ENCODE results near the gene ABCD2. TPM values are rescaled to one million over a fixed set of nuclear protein-coding genes. Genes with fewer than 3 reads are reported as not detected.

ABCD2 gene
- total and polyA plus RNA-seq, 9 of the 15 experiments (the other 6 are each of a cell fraction or from before 2014, with no cell fraction given), result 0.01 to 0.08 (median 0.04) TPM; not detected in 3

- ChIA-PET POLR2A (no interaction called here), CTCF (ENCODE audit: low intra/inter-chr PET ratio) (no interaction called here)
- H3K4me2 ChIP-seq (ENCODE audit: insufficient read depth, low read length), result 0 out of 2 replicates have a peak overlapping the region, but pooled peaks have one; percentile 44
- intact Hi-C loops (cut with micrococcal nuclease) (loop anchor here (5.0 to 10.0 kb wide), 2 partner anchors 304 to 483 kb away; partner anchors contain the start of gene SLC2A13), in situ Hi-C loops (cut with MboI) (no loop called here)
- H3K9me1 ChIP-seq (ENCODE audit: control insufficient read depth, insufficient read depth, low read length), result no peaks in the 10 kb centered on the region
- no peaks in the 10 kb centered on the region for H3K36me3 ChIP-seq (ENCODE audit: control insufficient read depth, insufficient read depth, low read length)
- H3K79me2 ChIP-seq (ENCODE audit: control insufficient read depth, insufficient read depth, low read length), result peaks cover 7% of the 10 kb centered on the region; the same call in 2 of the 3 replicates
- FAIRE-seq (no peak), ATAC-seq (no peak), DNase-seq (ENCODE audit: extremely low read depth in 1 of 4, low spot score in 3 of 4) (no peak)
- TF ChIP-seq SMAD3 (CRISPR knock-in tag; conservative IDR thresholded peaks at IDR 0.05) (no peak), SREBF2 (CRISPR knock-in tag; IDR thresholded peaks at IDR 0.05) (no peak), GATAD2B (IDR thresholded peaks at IDR 0.05; ENCODE audit: borderline replicate concordance) (no peak), LEF1 (IDR thresholded peaks at IDR 0.05) (no peak), ZNF408 (CRISPR knock-in tag; IDR thresholded peaks at IDR 0.05; ENCODE audit: low read depth) (no peak), ZBTB40 (IDR thresholded peaks at IDR 0.05) (peak; percentile 94), ZBTB40 (CRISPR knock-in tag; IDR thresholded peaks at IDR 0.05) (peak; percentile 74; the same call in 1 of the 2 replicates)
- TF ChIP-seq, protein P1, sequence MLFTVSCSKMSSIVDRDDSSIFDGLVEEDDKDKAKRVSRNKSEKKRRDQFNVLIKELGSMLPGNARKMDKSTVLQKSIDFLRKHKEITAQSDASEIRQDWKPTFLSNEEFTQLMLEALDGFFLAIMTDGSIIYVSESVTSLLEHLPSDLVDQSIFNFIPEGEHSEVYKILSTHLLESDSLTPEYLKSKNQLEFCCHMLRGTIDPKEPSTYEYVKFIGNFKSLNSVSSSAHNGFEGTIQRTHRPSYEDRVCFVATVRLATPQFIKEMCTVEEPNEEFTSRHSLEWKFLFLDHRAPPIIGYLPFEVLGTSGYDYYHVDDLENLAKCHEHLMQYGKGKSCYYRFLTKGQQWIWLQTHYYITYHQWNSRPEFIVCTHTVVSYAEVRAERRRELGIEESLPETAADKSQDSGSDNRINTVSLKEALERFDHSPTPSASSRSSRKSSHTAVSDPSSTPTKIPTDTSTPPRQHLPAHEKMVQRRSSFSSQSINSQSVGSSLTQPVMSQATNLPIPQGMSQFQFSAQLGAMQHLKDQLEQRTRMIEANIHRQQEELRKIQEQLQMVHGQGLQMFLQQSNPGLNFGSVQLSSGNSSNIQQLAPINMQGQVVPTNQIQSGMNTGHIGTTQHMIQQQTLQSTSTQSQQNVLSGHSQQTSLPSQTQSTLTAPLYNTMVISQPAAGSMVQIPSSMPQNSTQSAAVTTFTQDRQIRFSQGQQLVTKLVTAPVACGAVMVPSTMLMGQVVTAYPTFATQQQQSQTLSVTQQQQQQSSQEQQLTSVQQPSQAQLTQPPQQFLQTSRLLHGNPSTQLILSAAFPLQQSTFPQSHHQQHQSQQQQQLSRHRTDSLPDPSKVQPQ (CRISPR knock-in tag; IDR thresholded peaks at IDR 0.05; ENCODE audit: borderline replicate concordance), result no peak
- TF ChIP-seq, protein P2, sequence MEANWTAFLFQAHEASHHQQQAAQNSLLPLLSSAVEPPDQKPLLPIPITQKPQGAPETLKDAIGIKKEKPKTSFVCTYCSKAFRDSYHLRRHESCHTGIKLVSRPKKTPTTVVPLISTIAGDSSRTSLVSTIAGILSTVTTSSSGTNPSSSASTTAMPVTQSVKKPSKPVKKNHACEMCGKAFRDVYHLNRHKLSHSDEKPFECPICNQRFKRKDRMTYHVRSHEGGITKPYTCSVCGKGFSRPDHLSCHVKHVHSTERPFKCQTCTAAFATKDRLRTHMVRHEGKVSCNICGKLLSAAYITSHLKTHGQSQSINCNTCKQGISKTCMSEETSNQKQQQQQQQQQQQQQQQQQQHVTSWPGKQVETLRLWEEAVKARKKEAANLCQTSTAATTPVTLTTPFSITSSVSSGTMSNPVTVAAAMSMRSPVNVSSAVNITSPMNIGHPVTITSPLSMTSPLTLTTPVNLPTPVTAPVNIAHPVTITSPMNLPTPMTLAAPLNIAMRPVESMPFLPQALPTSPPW (CRISPR knock-in tag; IDR thresholded peaks at IDR 0.05), result no peak
- peak overlapping the region; percentile 73; the same call in 1 of the 2 replicates for H2AFZ ChIP-seq (ENCODE audit: low read depth, low read length)
- H3K4me1 ChIP-seq (replicated peaks in 1 of 2; ENCODE audit: control insufficient read depth in 2 of 2, insufficient read depth in 2 of 2, low read length in 2 of 2), result peaks cover 4 to 9% of the 10 kb centered on the region in 2 experiments; a peak in 4 of 5 replicates
- no peaks in the 10 kb centered on the region for H3K27me3 ChIP-seq (ENCODE audit: control insufficient read depth in 2 of 2, insufficient read depth in 2 of 2, low read length in 2 of 2)
- H3K27ac ChIP-seq (ENCODE audit: extremely low read depth, low read depth, low read length), result no peak overlapping the region
- H3K9me3 ChIP-seq (replicated peaks; ENCODE audit: control insufficient read depth, insufficient read depth, low read depth, low read length), result no peaks in the 10 kb centered on the region
- H4K20me1 ChIP-seq (replicated peaks; ENCODE audit: control insufficient read depth, insufficient read depth, low read length), result no peaks in the 10 kb centered on the region
- H3K9ac ChIP-seq (ENCODE audit: insufficient read depth in 1 of 2, low read depth in 2 of 2, low read length in 2 of 2), result no peak overlapping the region
- no TSS peak for BruUV-seq (replicated peaks)
- H3K4me3 ChIP-seq, result no peak overlapping the region
Observed at GRCh38 chr12:39621670-39622069, 2.1 kb upstream of the ABCD2 start.
